AG04450 (cell line): ENCODE data around the gene ADAMTS16. TPM values are rescaled to one million over a fixed set of nuclear protein-coding genes. Genes with fewer than 3 reads are reported as not detected.

Source experiments
- CTCF ChIA-PET: fragments of 300-600, 350-600 bp; formaldehyde crosslinking; extraction: SDS; loops from one replicate; lab custom pipeline; 2022; ENCODE audit warnings: antibody characterized with exemption, inconsistent platforms; lab: Charles Lee
- POLR2A ChIA-PET: fragments of 350-600 bp; formaldehyde crosslinking; extraction: SDS; loops from one replicate; lab custom pipeline; 2021; ENCODE audit warnings: antibody characterized with exemption, inconsistent platforms; lab: Yijun Ruan, JAX
- DNase-seq: peaks from one replicate; pipeline ENCODE4 v3.0.0-alpha.2; 2011; ENCODE audit warnings: low read depth, low spot score
- H3K27ac ChIP-seq: one replicate; pipeline ENCODE4 v1.5.1; 2012; ENCODE audit warnings: low read depth, low read length, control low read depth
- H3K27me3 ChIP-seq: one replicate; pipeline ENCODE4 v1.6.0; 2012; ENCODE audit warnings: low read length; ENCODE audit not compliant: control insufficient read depth, insufficient read depth
- H3K4me3 ChIP-seq: 2 replicates; pipeline ENCODE4 v1.5.1; 2011; ENCODE audit warnings: mild to moderate bottlenecking, low read depth, low read length, control low read depth
- H3K9me3 ChIP-seq: 2 replicates; pipeline ENCODE4 v1.5.1; 2012; ENCODE audit warnings: low read length; ENCODE audit not compliant: control insufficient read depth, insufficient read depth
- polyA plus RNA-seq: library from polyadenylated mRNA; depleted of rRNA; stranded (reverse); fragments of >200 nt; gene quantifications from 2 replicates; pipeline ENCODE4 v1.2.3, GENCODE V29; 2011
- TF ChIP-seq, protein P1 (sequence below): IDR thresholded peaks from 2 replicates; pipeline ENCODE4 v1.5.1; 2011; ENCODE audit warnings: low read depth, low read length, control low read depth, inconsistent platforms

The ADAMTS16 gene
- polyA plus RNA-seq, 1 experiment = 0.04 TPM

DNA sequence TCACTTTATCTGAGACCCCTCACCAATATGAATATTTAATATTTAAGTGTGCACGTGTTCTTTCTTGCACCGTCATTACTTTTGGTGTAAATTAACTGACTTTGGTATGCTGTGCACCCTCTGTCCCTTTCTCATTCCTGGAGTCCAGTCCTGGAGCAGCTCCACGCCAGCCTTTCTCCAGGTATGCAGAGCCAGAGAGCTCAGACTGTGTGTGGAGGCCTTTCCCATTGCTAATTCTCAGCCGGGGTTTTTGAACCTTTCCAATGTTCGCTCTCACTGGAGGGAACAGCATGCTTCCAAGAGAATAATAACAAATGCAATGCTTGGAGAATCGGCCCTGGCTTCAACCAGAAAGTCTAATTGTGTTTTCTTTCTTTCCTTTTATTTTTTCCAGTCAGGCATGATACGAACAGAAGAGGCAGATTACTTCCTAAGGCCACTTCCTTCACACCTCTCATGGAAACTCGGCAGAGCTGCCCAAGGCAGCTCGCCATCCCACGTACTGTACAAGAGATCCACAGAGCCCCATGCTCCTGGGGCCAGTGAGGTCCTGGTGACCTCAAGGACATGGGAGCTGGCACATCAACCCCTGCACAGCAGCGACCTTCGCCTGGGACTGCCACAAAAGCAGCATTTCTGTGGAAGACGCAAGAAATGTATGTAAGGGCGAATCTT is 41.7 kb downstream of the ADAMTS16 start:
- TF ChIP-seq, protein P1, sequence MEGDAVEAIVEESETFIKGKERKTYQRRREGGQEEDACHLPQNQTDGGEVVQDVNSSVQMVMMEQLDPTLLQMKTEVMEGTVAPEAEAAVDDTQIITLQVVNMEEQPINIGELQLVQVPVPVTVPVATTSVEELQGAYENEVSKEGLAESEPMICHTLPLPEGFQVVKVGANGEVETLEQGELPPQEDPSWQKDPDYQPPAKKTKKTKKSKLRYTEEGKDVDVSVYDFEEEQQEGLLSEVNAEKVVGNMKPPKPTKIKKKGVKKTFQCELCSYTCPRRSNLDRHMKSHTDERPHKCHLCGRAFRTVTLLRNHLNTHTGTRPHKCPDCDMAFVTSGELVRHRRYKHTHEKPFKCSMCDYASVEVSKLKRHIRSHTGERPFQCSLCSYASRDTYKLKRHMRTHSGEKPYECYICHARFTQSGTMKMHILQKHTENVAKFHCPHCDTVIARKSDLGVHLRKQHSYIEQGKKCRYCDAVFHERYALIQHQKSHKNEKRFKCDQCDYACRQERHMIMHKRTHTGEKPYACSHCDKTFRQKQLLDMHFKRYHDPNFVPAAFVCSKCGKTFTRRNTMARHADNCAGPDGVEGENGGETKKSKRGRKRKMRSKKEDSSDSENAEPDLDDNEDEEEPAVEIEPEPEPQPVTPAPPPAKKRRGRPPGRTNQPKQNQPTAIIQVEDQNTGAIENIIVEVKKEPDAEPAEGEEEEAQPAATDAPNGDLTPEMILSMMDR = no peak
- POLR2A ChIA-PET = no interaction called here
- CTCF ChIA-PET = no interaction called here
- Histone ChIP-seq H3K27ac (no peak overlapping the region), H3K4me3 (no peak overlapping the region), H3K9me3 (peaks cover 21% of the 10 kb centered on the region), H3K27me3 (no peaks in the 10 kb centered on the region)
- no peak for DNase-seq

GRCh38 chr5:5182508-5183188 is 42.5 kb downstream of the ADAMTS16 start:
- H3K27ac ChIP-seq = no peak overlapping the region
- ChIA-PET POLR2A (no interaction called here), CTCF (no interaction called here)
- TF ChIP-seq, protein P1 = no peak
- H3K27me3 ChIP-seq = no peaks in the 10 kb centered on the region
- no peak for DNase-seq
- H3K4me3 ChIP-seq = no peak overlapping the region
- peaks cover 23% of the 10 kb centered on the region for H3K9me3 ChIP-seq

GRCh38 chr5:5183189-5183699 is 43.1 kb downstream of the ADAMTS16 start:
- DNase-seq = no peak
- ChIA-PET POLR2A (no interaction called here), CTCF (no interaction called here)
- TF ChIP-seq, protein P1 = no peak
- no peaks in the 10 kb centered on the region for H3K27me3 ChIP-seq
- H3K4me3 ChIP-seq = no peak overlapping the region
- no peak overlapping the region for H3K27ac ChIP-seq
- H3K9me3 ChIP-seq = peaks cover 23% of the 10 kb centered on the region

DNA sequence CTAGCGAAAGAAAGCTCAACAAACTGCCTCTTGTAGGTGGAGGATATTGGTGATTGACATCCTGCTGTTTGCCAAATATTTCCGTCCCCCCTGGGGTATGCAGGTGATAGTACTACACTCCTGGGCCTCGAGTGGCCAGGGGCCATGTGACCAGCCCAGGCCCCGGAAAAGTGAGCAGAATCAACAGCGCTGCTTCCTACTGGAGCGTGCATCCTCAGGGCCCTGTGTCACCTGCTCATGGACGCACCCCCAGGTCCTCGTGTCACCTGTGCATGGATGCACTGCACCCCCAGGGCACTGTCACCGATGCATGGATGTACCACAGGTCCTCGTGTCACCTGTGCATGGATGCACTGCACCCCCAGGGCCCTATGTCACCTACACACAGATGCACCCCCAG is 43.8 kb downstream of the ADAMTS16 start:
- Histone ChIP-seq H3K9me3 (peaks cover 23% of the 10 kb centered on the region), H3K27ac (no peak overlapping the region), H3K27me3 (no peaks in the 10 kb centered on the region), H3K4me3 (no peak overlapping the region)
- ChIA-PET CTCF (no interaction called here), POLR2A (no interaction called here)
- no peak for DNase-seq
- TF ChIP-seq, protein P1 = no peak

- H3K9me3 ChIP-seq = peaks cover 10% of the 10 kb centered on the region
- ChIA-PET CTCF (no interaction called here), POLR2A (no interaction called here)
- TF ChIP-seq, protein P1 = no peak
- no peaks in the 10 kb centered on the region for H3K27me3 ChIP-seq
- no peak overlapping the region for H3K4me3 ChIP-seq
- H3K27ac ChIP-seq = no peak overlapping the region
- no peak for DNase-seq
Observed at GRCh38 chr5:5188376-5189050, 48.4 kb downstream of the ADAMTS16 start.
